K562 (cell line): ENCODE measurements around the gene BZW2. TPM values are rescaled to one million over a fixed set of nuclear protein-coding genes. Genes with fewer than 3 reads are reported as not detected.

Experiments
- BACH1 ChIP-seq: fragments of 200-800 bp; sonication (Bioruptor generic); IDR thresholded peaks from 2 replicates; pipeline ENCODE4 v1.6.1; 2016; ENCODE audit warnings: missing genetic modification characterization, missing compliant biosample characterization
- CHD2 ChIP-seq: IDR thresholded peaks from 2 replicates; pipeline ENCODE4 v1.6.1; 2011; ENCODE audit warnings: low read depth, low read length
- CTBP1 ChIP-seq: fragments of 450-650 bp; IDR thresholded peaks from 2 replicates; pipeline ENCODE4 v1.6.1; 2016; ENCODE audit warnings: borderline replicate concordance
- FOXP4 ChIP-seq: sonication (generic); formaldehyde crosslinking; IDR thresholded peaks from 2 replicates; pipeline ENCODE4 v1.8.0; 2022; ENCODE audit warnings: mild to moderate bottlenecking, missing genetic modification reagents, borderline replicate concordance
- KAT7 ChIP-seq: sonication (generic); formaldehyde crosslinking; IDR thresholded peaks from 2 replicates; pipeline ENCODE4 v1.8.0; 2022; ENCODE audit warnings: missing genetic modification reagents, mild to moderate bottlenecking, borderline replicate concordance
- MLLT1 ChIP-seq, 2 experiments: fragments of 450-650 bp; IDR thresholded peaks; 2 replicates each; pipeline ENCODE4 v1.6.1; 2016
- NBN ChIP-seq: fragments of 450-650 bp; IDR thresholded peaks from 2 replicates; pipeline ENCODE4 v1.6.1; 2016; ENCODE audit warnings: low read depth, mild to moderate bottlenecking
- RBM14 ChIP-seq: fragments of 200-400 bp; formaldehyde crosslinking; IDR thresholded peaks from 2 replicates; pipeline ENCODE4 v1.6.1; 2018; ENCODE audit warnings: low read depth, mild to moderate bottlenecking, low read length, moderate library complexity, borderline replicate concordance; ENCODE audit not compliant: insufficient read depth
- RUNX1 ChIP-seq: sonication (generic); IDR thresholded peaks from 2 replicates; pipeline ENCODE4 v1.6.1; 2016; ENCODE audit warnings: antibody characterized with exemption, low read depth
- SETDB1 ChIP-seq: IDR thresholded peaks from one replicate; pipeline ENCODE4 v1.6.1; 2012; ENCODE audit warnings: low read length, control low read depth, inconsistent platforms
- SPI1 ChIP-seq: IDR thresholded peaks from 2 replicates; pipeline ENCODE4 v1.6.1; 2011; ENCODE audit warnings: low read depth, low read length, control low read depth, borderline replicate concordance
- SRSF1 ChIP-seq: fragments of 200-400 bp; formaldehyde crosslinking; IDR thresholded peaks from 2 replicates; pipeline ENCODE4 v1.6.1; 2017; ENCODE audit warnings: mild to moderate bottlenecking, low read depth, low read length, moderate library complexity
- XRCC4 ChIP-seq: IDR thresholded peaks from one replicate; pipeline ENCODE4 v1.6.1; 2011; ENCODE audit not compliant: insufficient read depth, insufficient read length; ENCODE audit errors: extremely low read depth
- ZNF408 ChIP-seq: fragments of 250-450 bp; sonication (Bioruptor Pico); IDR thresholded peaks from 2 replicates; pipeline ENCODE4 v1.4.0; 2020; ENCODE audit warnings: low read depth, mild to moderate bottlenecking, moderate library complexity
- polyA plus RNA-seq, 8 experiments: library from polyadenylated mRNA; depleted of rRNA in 4 of 8; stranded (reverse) in 5 of 8; unstranded in 3 of 8; fragments of >200 nt; fragmentation: Nextera tagmentation in 2 of 8; fragmentation: Illumina TruSeq in 1 of 8; extraction: Ambion mirVana in 2 of 8; extraction: Trizol in 1 of 8; gene quantifications; 2 replicates each; pipeline versions ENCODE4 v1.2.1 to v1.2.3, GENCODE V29; 2011 to 2014; ENCODE audit warnings: inconsistent platforms in 1 of 8, missing spikeins in 1 of 8
- total RNA-seq, 7 experiments: library from RNA; depleted of rRNA in 6 of 7; stranded (reverse); fragments of >200 nt in 6 of 7; fragmentation: Illumina TruSeq in 2 of 7; extraction: Trizol in 2 of 7; gene quantifications; 2 replicates each; pipeline versions ENCODE4 v1.2.1 to v1.2.3, GENCODE V29; 2011 to 2021; ENCODE audit warnings: low replicate concordance in 1 of 7
- TF ChIP-seq, protein P1 (sequence below), 2 experiments: fragments of 200-800 bp in 1 of 2; sonication (Bioruptor generic) in 1 of 2; sonication (generic) in 1 of 2; formaldehyde crosslinking in 1 of 2; IDR thresholded peaks in 1 of 2; conservative IDR thresholded peaks in 1 of 2; 2 replicates each; pipeline versions ENCODE4 v1.5.0 to v1.6.1; 2016 to 2020; ENCODE audit warnings: missing compliant biosample characterization in 1 of 2, missing genetic modification characterization in 1 of 2, missing genetic modification reagents in 1 of 2
- TF ChIP-seq, protein P2 (sequence below): fragments of 250-450 bp; sonication (Bioruptor Pico); IDR thresholded peaks from 2 replicates; pipeline ENCODE4 v1.4.0; 2020

Gene BZW2
- total and polyA plus RNA-seq, 9 of the 15 experiments (the other 6 are each of a cell fraction or from before 2014, with no cell fraction given), result 140 to 316 (median 173) TPM

DNA sequence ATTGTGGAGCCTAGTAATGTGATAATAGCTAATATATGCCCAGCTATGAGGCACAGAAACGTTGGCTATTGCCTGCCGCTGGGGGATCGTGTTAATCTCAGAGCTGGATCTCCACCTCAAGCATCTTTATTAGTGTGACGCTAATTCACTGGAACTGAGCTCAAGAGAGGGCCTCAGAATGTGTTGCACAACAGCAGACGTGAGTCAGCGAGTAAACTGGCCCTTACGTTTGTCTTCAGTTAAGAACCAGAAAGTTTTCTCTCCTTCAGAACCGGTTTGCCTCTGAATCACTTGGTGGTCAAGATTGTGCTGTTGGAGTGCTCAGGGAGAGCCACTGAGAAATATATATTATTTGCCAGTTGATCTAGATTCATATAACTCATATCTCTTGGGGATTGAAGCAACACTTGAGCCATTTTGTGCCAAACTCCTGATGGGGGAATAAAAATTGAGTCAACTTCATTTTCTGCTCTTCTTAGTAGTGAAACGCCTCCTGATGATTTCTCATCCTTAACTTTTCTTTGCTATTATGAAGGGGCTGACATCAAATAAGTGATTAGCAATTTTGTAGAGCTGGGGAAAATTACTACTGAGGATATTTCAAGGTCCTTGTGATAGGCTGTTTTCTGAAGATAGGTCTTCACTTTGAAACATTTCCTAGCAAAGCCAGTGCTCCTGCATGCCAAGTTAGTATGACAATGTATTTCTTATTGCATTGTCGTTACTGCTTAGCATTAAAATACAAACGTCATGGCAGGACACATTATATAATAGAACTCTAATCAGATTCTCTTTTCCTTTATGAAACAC, 22.3 kb downstream of the BZW2 start (continued):
- TF ChIP-seq, protein P1, sequence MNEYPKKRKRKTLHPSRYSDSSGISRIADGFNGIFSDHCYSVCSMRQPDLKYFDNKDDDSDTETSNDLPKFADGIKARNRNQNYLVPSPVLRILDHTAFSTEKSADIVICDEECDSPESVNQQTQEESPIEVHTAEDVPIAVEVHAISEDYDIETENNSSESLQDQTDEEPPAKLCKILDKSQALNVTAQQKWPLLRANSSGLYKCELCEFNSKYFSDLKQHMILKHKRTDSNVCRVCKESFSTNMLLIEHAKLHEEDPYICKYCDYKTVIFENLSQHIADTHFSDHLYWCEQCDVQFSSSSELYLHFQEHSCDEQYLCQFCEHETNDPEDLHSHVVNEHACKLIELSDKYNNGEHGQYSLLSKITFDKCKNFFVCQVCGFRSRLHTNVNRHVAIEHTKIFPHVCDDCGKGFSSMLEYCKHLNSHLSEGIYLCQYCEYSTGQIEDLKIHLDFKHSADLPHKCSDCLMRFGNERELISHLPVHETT (CRISPR knock-in tag; conservative IDR thresholded peaks at IDR 0.05 in 1 of 2, IDR thresholded peaks at IDR 0.05 in 1 of 2), result peak in 1 of 2 experiments; percentile 94; a peak in 2 of 4 replicates
- TF ChIP-seq BACH1, result peak; percentile 95
- TF ChIP-seq CTBP1, result peak; percentile 80
- TF ChIP-seq FOXP4 (CRISPR knock-in tag), result no peak
- TF ChIP-seq RUNX1, result no peak
- peak; percentile 68; the same call in 1 of the 2 replicates for TF ChIP-seq NBN
- TF ChIP-seq, protein P2, sequence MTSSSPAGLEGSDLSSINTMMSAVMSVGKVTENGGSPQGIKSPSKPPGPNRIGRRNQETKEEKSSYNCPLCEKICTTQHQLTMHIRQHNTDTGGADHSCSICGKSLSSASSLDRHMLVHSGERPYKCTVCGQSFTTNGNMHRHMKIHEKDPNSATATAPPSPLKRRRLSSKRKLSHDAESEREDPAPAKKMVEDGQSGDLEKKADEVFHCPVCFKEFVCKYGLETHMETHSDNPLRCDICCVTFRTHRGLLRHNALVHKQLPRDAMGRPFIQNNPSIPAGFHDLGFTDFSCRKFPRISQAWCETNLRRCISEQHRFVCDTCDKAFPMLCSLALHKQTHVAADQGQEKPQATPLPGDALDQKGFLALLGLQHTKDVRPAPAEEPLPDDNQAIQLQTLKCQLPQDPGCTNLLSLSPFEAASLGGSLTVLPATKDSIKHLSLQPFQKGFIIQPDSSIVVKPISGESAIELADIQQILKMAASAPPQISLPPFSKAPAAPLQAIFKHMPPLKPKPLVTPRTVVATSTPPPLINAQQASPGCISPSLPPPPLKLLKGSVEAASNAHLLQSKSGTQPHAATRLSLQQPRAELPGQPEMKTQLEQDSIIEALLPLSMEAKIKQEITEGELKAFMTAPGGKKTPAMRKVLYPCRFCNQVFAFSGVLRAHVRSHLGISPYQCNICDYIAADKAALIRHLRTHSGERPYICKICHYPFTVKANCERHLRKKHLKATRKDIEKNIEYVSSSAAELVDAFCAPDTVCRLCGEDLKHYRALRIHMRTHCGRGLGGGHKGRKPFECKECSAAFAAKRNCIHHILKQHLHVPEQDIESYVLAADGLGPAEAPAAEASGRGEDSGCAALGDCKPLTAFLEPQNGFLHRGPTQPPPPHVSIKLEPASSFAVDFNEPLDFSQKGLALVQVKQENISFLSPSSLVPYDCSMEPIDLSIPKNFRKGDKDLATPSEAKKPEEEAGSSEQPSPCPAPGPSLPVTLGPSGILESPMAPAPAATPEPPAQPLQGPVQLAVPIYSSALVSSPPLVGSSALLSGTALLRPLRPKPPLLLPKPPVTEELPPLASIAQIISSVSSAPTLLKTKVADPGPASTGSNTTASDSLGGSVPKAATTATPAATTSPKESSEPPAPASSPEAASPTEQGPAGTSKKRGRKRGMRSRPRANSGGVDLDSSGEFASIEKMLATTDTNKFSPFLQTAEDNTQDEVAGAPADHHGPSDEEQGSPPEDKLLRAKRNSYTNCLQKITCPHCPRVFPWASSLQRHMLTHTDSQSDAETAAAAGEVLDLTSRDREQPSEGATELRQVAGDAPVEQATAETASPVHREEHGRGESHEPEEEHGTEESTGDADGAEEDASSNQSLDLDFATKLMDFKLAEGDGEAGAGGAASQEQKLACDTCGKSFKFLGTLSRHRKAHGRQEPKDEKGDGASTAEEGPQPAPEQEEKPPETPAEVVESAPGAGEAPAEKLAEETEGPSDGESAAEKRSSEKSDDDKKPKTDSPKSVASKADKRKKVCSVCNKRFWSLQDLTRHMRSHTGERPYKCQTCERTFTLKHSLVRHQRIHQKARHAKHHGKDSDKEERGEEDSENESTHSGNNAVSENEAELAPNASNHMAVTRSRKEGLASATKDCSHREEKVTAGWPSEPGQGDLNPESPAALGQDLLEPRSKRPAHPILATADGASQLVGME (CRISPR knock-in tag), result peak; percentile 65; the same call in 1 of the 2 replicates
- no peak for TF ChIP-seq RBM14
- no peak for TF ChIP-seq MLLT1 (IDR thresholded peaks at IDR 0.05)
- TF ChIP-seq ZNF408 (CRISPR knock-in tag), result no peak
- no peak for TF ChIP-seq KAT7
- no peak for TF ChIP-seq SRSF1
- no peak for TF ChIP-seq SPI1
- TF ChIP-seq SETDB1, result no peak
- TF ChIP-seq CHD2, result no peak
- no peak for TF ChIP-seq XRCC4
